HFF-Myc (cell line): ENCODE measurements around the gene BTF3L4.

Experiments
- DNase-seq: peaks from one replicate; pipeline ENCODE4 v3.0.0-alpha.2; 2011; ENCODE audit warnings: low read depth; ENCODE audit errors: extremely low read depth
- H3K4me3 ChIP-seq: replicated peaks from 2 replicates; pipeline ENCODE4 v1.5.1; 2011; ENCODE audit warnings: low read depth, mild to moderate bottlenecking, control low read depth, low read length
- TF ChIP-seq, protein P1 (sequence below): IDR thresholded peaks from 2 replicates; pipeline ENCODE4 v1.5.1; 2012; ENCODE audit warnings: mild to moderate bottlenecking, low read depth, low read length, control low read depth; ENCODE audit errors: missing control alignments

The BTF3L4 gene

DNA sequence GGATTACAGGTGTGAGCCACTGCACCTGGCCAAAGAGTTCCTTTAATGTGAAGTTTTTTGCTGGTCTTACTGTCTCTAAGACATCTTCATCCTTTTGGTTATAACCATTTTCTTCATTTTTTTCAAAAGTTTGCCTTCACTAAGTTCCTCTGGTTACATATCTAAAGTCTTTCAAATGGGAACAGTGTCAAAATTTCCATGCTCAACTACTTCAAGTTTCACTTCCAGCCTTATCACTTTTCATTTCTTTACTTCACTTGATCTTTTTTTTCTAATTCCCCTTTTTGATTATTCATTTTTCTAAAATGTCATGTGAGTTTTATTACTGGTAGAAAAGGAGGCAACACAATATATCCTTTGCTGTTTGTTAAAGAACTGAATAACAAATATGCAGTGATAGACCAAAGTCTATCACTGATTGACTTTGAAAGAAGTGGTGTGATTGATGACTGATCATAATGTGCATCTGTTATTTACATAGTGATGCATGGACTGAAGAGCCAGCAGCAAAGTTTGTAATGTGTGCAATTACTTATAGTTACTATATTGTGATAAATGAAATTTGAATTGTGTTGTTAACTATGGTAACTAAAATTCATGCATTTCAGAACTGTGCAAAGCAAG, 69.8 kb downstream of the BTF3L4 start:
- DNase-seq: no peak
- TF ChIP-seq, protein P1, sequence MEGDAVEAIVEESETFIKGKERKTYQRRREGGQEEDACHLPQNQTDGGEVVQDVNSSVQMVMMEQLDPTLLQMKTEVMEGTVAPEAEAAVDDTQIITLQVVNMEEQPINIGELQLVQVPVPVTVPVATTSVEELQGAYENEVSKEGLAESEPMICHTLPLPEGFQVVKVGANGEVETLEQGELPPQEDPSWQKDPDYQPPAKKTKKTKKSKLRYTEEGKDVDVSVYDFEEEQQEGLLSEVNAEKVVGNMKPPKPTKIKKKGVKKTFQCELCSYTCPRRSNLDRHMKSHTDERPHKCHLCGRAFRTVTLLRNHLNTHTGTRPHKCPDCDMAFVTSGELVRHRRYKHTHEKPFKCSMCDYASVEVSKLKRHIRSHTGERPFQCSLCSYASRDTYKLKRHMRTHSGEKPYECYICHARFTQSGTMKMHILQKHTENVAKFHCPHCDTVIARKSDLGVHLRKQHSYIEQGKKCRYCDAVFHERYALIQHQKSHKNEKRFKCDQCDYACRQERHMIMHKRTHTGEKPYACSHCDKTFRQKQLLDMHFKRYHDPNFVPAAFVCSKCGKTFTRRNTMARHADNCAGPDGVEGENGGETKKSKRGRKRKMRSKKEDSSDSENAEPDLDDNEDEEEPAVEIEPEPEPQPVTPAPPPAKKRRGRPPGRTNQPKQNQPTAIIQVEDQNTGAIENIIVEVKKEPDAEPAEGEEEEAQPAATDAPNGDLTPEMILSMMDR: no peak
- H3K4me3 ChIP-seq: no peak overlapping the region

DNA sequence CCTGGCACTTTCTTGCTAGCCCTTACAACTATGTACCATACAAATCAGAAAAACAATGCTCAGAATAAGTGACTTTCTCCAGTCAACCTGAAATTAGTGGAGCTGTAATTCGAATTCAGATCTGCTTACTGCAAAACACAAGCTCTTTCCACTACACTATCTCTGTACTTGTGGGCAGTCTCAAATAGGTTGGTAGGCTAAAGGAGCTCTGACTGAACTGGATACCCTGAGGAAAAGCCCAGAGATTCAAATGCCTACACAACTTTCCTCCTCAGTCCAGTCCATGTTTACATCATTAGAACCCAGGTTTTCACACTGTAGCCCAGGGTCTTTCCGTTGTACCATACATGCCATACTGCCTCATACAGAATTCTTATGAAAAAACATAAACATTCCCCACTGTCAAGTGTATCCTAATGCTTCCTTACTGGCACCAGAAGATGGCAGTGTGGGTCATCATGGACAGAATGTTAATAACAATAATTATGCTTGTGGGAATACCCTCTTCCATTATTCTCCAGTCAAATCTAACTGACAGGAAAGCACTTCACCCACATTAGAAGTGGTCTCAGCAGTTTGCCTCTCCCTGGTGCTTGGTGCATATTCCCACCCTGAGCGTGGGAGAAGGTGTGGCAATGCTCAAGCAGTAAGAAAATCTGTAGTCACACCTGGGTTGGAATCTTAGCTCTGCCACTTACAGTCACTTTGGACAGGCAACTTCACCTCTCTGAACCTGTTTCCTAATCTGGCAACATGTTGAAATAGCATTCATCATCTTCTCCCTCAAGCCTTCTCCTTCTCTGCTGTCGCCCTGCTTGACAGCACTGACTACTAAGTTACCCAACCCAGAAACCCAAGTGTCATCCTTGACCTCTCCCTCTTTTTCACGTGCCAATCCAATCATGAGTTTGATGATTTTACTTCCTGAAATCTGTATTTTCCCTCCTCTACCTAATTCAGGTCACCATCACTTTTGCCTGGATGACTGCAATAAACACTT, 71.4 kb downstream of the BTF3L4 start:
- peak; percentile 47 for DNase-seq
- no peak overlapping the region for H3K4me3 ChIP-seq
- TF ChIP-seq, protein P1: peak; percentile 70

DNA sequence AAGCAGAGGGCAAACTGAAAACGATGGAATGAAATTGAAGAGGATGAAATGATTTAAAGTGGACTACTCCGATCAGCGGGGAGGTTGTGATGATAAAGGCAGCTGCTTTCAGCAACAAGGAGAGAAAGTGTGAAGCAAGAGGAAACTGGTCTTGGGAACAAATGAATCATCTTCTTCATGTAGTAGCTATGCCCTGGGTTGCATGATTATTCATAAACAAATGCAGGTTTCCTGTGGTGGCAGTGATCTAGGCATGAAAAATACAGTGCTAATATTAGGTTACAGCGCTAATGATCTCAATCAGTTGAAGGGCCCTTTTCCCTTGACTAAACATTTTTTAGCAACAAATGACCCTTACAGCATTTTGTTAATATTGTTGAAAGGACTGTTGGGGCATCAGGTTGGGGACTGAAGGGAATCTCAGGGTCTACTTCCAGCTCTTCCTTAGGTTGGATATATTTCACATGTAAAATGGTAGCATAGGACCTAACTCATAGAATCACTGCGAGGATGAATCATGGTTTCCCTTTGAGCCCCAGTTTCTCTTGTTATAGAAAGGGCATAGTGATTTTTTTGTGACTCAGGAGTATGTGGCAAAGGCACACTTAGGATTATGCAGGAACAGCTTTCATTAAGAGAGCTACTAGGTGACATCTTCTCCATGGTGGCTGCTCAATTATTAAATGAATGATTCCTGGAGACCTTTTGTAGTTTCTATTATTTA, 83.9 kb downstream of the BTF3L4 start:
- H3K4me3 ChIP-seq: no peak overlapping the region
- TF ChIP-seq, protein P1: no peak
- DNase-seq: peak; percentile 31
